ENCODE data around the gene ANKMY1.

DNA sequence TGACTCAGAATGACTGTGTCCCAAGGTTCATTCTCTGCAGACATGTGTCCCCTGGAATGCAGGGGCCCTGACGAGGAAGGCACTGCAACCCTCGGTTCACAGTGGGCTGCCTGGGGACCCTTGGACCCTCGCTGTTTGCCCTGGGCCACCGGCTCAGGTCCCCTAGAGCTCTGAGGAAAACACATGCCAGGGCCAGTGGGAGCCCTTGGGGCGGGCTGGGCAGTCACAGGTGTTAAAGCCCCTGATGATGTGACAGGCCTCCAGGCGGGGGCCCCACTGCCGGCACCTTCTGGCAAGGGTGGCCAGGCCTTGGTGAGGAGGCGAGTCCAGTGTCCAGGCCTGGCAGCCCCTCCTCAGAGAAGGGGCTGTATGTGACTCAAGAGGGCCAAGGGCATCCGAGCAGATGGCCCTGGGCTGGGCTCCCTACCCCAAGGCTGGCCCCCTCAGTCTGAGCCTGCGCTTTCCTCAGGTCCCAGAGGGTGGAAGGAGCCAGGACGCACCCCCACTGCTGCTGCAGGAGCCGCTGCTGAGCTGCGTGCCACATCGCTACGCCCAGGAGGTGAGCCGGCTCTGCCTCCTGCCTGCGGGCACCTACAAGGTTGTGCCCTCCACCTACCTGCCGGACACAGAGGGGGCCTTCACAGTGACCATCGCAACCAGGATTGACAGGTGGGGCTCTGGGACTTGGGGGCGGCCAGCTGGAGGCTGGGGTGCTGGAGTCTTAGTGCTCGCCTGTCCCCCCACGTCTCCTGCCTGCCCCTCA is 39.8 kb upstream of the ANKMY1 start:
- TF ChIP-seq, protein P1, sequence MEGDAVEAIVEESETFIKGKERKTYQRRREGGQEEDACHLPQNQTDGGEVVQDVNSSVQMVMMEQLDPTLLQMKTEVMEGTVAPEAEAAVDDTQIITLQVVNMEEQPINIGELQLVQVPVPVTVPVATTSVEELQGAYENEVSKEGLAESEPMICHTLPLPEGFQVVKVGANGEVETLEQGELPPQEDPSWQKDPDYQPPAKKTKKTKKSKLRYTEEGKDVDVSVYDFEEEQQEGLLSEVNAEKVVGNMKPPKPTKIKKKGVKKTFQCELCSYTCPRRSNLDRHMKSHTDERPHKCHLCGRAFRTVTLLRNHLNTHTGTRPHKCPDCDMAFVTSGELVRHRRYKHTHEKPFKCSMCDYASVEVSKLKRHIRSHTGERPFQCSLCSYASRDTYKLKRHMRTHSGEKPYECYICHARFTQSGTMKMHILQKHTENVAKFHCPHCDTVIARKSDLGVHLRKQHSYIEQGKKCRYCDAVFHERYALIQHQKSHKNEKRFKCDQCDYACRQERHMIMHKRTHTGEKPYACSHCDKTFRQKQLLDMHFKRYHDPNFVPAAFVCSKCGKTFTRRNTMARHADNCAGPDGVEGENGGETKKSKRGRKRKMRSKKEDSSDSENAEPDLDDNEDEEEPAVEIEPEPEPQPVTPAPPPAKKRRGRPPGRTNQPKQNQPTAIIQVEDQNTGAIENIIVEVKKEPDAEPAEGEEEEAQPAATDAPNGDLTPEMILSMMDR (IDR thresholded peaks at IDR 0.05) = no peak
- TF ChIP-seq POLR2A (IDR thresholded peaks at IDR 0.05) = no peak
